Medulla oblongata (tissue), 1 donor: Measurements from ENCODE around the gene PRADC1.
"Not testable (repeated sequence)": the region's sequence is repeated elsewhere in the genome, so short reads cannot be mapped to it uniquely, and the experiment has no call there.

Experiments
- DNase-seq: peaks from one replicate; pipeline ENCODE4 v3.0.0-alpha.2; 2015; ENCODE audit errors: extremely low spot score

The PRADC1 gene

DNA sequence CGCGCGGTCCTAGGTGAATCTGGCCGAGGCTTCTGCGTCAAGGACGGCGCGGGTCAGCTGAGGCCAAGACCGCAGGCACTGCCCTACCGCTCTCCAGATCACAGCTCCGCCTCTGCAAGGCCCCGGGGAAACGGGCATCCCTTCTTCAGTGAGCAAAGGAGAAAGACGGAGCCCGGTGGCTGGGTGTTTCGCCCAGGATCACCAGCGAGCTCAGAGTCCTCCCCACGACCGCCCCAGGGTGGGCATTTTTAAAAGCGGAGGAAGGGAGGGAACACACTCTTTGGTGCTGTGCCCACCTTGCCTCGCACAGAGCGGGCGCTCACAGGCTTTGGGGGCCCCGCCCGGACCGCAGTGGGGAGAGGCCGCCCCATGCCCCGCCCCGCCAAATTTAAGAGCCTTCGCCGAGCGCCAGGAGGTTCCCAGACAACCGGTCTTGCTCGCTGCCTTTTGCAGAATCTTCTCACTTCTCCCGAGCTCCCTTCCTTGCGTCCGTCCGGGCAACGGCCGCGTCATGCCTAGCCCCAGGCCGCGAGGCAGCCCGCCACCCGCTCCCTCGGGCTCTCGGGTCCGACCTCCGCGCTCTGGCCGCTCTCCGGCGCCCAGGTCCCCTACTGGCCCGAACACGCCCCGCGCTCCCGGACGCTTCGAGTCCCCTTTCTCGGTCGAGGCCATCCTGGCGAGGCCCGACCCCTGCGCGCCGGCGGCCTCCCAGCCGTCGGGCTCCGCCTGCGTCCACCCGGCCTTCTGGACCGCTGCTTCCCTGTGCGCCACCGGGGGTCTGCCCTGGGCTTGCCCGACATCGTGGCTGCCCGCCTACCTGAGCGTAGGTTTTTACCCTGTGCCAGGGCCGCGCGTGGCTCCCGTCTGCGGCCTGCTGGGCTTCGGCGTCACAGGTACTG is 30.6 kb downstream of the PRADC1 start, which contains the start of gene NOTO:
NOTO (plus strand) TSS at position 419 of the 899 bp plus-strand sequence; CDS start at position 512, 93 bp downstream.
- no peak for DNase-seq

- DNase-seq = not testable (repeated sequence)
These were observed 32.8 kb downstream of the PRADC1 start for GRCh38 chr2:73200281-73200680.

GRCh38 chr2:73197579-73197978 is 35.5 kb downstream of the PRADC1 start:
- DNase-seq = no peak

GRCh38 chr2:73187549-73187948 is 45.5 kb downstream of the PRADC1 start:
- no peak for DNase-seq

DNA sequence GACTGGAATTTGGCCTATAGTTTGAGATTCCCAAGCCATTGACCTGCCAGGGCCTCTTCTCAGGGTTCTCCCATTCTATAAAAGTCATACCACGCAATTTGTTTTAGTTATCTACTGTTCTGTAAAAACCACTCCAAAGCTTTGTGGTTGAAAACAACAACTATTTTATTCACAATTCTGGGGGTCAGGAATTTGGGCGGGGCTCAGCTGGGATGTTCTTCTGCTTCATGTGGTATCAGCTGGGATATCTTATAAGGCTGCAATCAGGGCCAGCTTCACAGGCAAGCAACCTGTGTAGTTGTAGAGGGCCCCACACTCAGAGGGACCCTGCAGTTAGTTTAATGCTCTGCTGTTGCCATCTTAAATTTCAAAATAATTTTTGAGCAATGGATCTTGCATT is 47.1 kb downstream of the PRADC1 start:
- no peak for DNase-seq
